HepG2 (cell line): Measurements from ENCODE around the gene ATP5MG. TPM values are rescaled to one million over a fixed set of nuclear protein-coding genes. Genes with fewer than 3 reads are reported as not detected.

ENCODE experiments used
- AHR ChIP-seq: IDR thresholded peaks from 2 replicates; pipeline ENCODE4 v1.6.1; 2018; ENCODE audit warnings: missing genetic modification reagents, missing compliant biosample characterization
- ARID2 ChIP-seq: sonication (generic); formaldehyde crosslinking; IDR thresholded peaks from 2 replicates; pipeline ENCODE4 v1.8.1; 2022; ENCODE audit warnings: mild to moderate bottlenecking, missing genetic modification reagents, borderline replicate concordance
- GPN1 ChIP-seq: sonication (generic); formaldehyde crosslinking; IDR thresholded peaks from 2 replicates; pipeline ENCODE4 v1.5.1; 2020; ENCODE audit warnings: missing genetic modification reagents, borderline replicate concordance
- HOXA9 ChIP-seq: sonication (generic); formaldehyde crosslinking; IDR thresholded peaks from 2 replicates; pipeline ENCODE4 v1.8.1; 2022; ENCODE audit warnings: missing genetic modification reagents, mild to moderate bottlenecking, moderate library complexity, borderline replicate concordance
- NFATC3 ChIP-seq: sonication (generic); formaldehyde crosslinking; IDR thresholded peaks from 2 replicates; pipeline ENCODE4 v1.5.1; 2020; ENCODE audit warnings: mild to moderate bottlenecking, missing genetic modification reagents
- RAD51 ChIP-seq: fragments of 450-650 bp; IDR thresholded peaks from 2 replicates; pipeline ENCODE4 v1.6.1; 2016; ENCODE audit warnings: borderline replicate concordance
- RFXANK ChIP-seq: IDR thresholded peaks from 2 replicates; pipeline ENCODE4 v1.6.1; 2016
- SAP130 ChIP-seq: IDR thresholded peaks from 2 replicates; pipeline ENCODE4 v1.6.1; 2016; ENCODE audit warnings: low read depth
- ZIK1 ChIP-seq: sonication (generic); formaldehyde crosslinking; IDR thresholded peaks from 2 replicates; pipeline ENCODE4 v1.5.0; 2020; ENCODE audit warnings: mild to moderate bottlenecking, low read depth, missing genetic modification reagents, borderline replicate concordance
- polyA plus RNA-seq, 8 experiments: library from polyadenylated mRNA; depleted of rRNA in 3 of 8; stranded (reverse) in 7 of 8; unstranded in 1 of 8; fragments of >200 nt; fragmentation: Illumina TruSeq in 4 of 8; extraction: Trizol in 4 of 8; gene quantifications; 2 replicates each; pipeline versions ENCODE4 v1.2.1 to v1.2.3, GENCODE V29; 2011 to 2016; ENCODE audit warnings: low read depth in 4 of 8, missing spikeins in 1 of 8, mixed read lengths in 1 of 8; ENCODE audit not compliant: insufficient read depth in 1 of 8
- total RNA-seq, 5 experiments: library from RNA; depleted of rRNA; stranded (reverse); fragments of >200 nt; fragmentation: Illumina TruSeq; extraction: Trizol; gene quantifications; 2 replicates each; pipeline ENCODE4 v1.2.3, GENCODE V29; 2016; ENCODE audit warnings: low read depth in 1 of 5
- TF ChIP-seq, protein P1 (sequence below): sonication (generic); formaldehyde crosslinking; IDR thresholded peaks from 2 replicates; pipeline ENCODE4 v1.4.0; 2020; ENCODE audit warnings: missing genetic modification reagents, borderline replicate concordance
- TF ChIP-seq, protein P2 (sequence below): sonication (generic); formaldehyde crosslinking; IDR thresholded peaks from 2 replicates; pipeline ENCODE4 v1.8.1; 2023; ENCODE audit warnings: mild to moderate bottlenecking, missing genetic modification reagents, borderline replicate concordance
- TF ChIP-seq, protein P3 (sequence below): sonication (generic); formaldehyde crosslinking; IDR thresholded peaks from 2 replicates; pipeline ENCODE4 v1.5.0; 2020; ENCODE audit warnings: mild to moderate bottlenecking, missing genetic modification reagents, borderline replicate concordance

Gene ATP5MG
- total and polyA plus RNA-seq, 2 of the 13 experiments (the other 11 are each of a cell fraction or from before 2014, with no cell fraction given): 260 to 320 TPM

DNA sequence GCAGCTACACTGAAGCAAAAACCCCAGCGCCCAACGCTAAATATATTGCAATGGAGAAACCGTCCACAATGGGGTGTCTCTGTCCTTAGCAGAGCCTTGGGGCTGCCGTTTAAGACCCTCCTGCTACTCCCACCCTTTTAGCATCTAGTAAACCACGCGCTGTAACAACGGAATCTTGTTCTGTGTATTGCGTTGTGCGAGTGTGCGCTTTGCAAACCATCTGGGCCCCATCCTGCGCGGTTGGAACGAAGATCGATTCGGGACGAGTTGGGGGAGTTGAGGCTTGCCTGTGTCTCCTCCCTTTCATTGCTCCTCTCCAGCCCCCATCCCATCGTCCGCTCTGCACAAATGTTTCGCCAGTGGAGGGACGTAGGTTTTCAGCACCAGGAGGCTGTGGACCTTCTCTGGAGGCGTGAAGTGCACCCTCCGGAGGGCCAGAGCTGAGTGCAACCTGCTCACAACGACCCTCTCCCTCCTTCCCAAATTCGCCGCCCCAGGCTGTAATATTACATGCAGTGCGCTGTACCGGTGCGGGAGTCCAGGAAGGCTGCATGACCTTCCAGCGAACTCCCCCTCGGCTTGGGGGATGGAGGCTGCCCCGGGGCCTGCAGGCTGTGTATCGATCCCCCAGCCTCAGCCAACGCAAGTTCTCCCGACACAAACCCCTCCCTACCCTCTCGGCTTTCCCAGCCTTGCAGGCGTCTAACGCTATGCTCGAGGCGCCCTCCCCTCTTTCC, 33.3 kb downstream of the ATP5MG start (continued):
- TF ChIP-seq, protein P1, sequence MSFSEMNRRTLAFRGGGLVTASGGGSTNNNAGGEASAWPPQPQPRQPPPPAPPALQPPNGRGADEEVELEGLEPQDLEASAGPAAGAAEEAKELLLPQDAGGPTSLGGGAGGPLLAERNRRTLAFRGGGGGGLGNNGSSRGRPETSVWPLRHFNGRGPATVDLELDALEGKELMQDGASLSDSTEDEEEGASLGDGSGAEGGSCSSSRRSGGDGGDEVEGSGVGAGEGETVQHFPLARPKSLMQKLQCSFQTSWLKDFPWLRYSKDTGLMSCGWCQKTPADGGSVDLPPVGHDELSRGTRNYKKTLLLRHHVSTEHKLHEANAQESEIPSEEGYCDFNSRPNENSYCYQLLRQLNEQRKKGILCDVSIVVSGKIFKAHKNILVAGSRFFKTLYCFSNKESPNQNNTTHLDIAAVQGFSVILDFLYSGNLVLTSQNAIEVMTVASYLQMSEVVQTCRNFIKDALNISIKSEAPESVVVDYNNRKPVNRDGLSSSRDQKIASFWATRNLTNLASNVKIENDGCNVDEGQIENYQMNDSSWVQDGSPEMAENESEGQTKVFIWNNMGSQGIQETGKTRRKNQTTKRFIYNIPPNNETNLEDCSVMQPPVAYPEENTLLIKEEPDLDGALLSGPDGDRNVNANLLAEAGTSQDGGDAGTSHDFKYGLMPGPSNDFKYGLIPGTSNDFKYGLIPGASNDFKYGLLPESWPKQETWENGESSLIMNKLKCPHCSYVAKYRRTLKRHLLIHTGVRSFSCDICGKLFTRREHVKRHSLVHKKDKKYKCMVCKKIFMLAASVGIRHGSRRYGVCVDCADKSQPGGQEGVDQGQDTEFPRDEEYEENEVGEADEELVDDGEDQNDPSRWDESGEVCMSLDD (CRISPR knock-in tag): no peak; the same call in 1 of the 2 replicates
- no peak; the same call in 1 of the 2 replicates for TF ChIP-seq NFATC3 (CRISPR knock-in tag)
- TF ChIP-seq, protein P2, sequence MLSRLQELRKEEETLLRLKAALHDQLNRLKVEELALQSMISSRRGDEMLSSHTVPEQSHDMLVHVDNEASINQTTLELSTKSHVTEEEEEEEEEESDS (CRISPR knock-in tag): no peak
- TF ChIP-seq RFXANK (CRISPR knock-in tag): no peak
- no peak; the same call in 1 of the 2 replicates for TF ChIP-seq SAP130 (CRISPR knock-in tag)
- no peak for TF ChIP-seq RAD51
- peak; percentile 56; the same call in 1 of the 2 replicates for TF ChIP-seq AHR (CRISPR knock-in tag)
- no peak for TF ChIP-seq HOXA9
- TF ChIP-seq GPN1 (CRISPR knock-in tag): no peak
- no peak for TF ChIP-seq ZIK1 (CRISPR knock-in tag)
- TF ChIP-seq ARID2 (CRISPR knock-in tag): no peak
- TF ChIP-seq, protein P3, sequence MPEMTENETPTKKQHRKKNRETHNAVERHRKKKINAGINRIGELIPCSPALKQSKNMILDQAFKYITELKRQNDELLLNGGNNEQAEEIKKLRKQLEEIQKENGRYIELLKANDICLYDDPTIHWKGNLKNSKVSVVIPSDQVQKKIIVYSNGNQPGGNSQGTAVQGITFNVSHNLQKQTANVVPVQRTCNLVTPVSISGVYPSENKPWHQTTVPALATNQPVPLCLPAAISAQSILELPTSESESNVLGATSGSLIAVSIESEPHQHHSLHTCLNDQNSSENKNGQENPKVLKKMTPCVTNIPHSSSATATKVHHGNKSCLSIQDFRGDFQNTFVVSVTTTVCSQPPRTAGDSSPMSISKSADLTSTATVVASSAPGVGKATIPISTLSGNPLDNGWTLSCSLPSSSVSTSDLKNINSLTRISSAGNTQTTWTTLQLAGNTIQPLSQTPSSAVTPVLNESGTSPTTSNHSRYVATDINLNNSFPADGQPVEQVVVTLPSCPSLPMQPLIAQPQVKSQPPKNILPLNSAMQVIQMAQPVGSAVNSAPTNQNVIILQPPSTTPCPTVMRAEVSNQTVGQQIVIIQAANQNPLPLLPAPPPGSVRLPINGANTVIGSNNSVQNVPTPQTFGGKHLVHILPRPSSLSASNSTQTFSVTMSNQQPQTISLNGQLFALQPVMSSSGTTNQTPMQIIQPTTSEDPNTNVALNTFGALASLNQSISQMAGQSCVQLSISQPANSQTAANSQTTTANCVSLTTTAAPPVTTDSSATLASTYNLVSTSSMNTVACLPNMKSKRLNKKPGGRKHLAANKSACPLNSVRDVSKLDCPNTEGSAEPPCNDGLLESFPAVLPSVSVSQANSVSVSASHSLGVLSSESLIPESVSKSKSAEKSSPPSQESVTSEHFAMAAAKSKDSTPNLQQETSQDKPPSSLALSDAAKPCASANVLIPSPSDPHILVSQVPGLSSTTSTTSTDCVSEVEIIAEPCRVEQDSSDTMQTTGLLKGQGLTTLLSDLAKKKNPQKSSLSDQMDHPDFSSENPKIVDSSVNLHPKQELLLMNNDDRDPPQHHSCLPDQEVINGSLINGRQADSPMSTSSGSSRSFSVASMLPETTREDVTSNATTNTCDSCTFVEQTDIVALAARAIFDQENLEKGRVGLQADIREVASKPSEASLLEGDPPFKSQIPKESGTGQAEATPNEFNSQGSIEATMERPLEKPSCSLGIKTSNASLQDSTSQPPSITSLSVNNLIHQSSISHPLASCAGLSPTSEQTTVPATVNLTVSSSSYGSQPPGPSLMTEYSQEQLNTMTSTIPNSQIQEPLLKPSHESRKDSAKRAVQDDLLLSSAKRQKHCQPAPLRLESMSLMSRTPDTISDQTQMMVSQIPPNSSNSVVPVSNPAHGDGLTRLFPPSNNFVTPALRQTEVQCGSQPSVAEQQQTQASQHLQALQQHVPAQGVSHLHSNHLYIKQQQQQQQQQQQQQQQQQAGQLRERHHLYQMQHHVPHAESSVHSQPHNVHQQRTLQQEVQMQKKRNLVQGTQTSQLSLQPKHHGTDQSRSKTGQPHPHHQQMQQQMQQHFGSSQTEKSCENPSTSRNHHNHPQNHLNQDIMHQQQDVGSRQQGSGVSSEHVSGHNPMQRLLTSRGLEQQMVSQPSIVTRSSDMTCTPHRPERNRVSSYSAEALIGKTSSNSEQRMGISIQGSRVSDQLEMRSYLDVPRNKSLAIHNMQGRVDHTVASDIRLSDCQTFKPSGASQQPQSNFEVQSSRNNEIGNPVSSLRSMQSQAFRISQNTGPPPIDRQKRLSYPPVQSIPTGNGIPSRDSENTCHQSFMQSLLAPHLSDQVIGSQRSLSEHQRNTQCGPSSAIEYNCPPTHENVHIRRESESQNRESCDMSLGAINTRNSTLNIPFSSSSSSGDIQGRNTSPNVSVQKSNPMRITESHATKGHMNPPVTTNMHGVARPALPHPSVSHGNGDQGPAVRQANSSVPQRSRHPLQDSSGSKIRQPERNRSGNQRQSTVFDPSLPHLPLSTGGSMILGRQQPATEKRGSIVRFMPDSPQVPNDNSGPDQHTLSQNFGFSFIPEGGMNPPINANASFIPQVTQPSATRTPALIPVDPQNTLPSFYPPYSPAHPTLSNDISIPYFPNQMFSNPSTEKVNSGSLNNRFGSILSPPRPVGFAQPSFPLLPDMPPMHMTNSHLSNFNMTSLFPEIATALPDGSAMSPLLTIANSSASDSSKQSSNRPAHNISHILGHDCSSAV (CRISPR knock-in tag): no peak
